Fibroblast of skin of left biceps (primary cell): ENCODE measurements around the gene TMIGD3.
"Not testable (repeated sequence)": the region's sequence is repeated elsewhere in the genome, so short reads cannot be mapped to it uniquely, and the experiment has no call there.

Source experiments
- DNase-seq, 2 experiments: peaks; one replicate each; pipeline ENCODE4 v3.0.0-alpha.2; 2013; ENCODE audit warnings: low read depth in 2 of 2

Gene TMIGD3

GRCh38 chr1:111503585-111504060, at the start of gene TMIGD3, which contains the start of gene ADORA3:
Gene TMIGD3 (minus strand): TSS chr1:111503633. CDS start chr1:111503354, 279 bp downstream.
Gene ADORA3 (minus strand): TSS chr1:111503633. CDS start chr1:111503354, 279 bp downstream.
- no peak for DNase-seq

GRCh38 chr1:111553196-111553595, 49.8 kb upstream of the TMIGD3 start:
- DNase-seq: peak; percentile 66 to 67

GRCh38 chr1:111552587-111552986, 49.2 kb upstream of the TMIGD3 start:
- DNase-seq: no peak

- no peak for DNase-seq
Measured at GRCh38 chr1:111551623-111552411, 48.4 kb upstream of the TMIGD3 start.

- DNase-seq: not testable (repeated sequence)
Measured at GRCh38 chr1:111547786-111548185, 44.4 kb upstream of the TMIGD3 start.

GRCh38 chr1:111542187-111542586, 38.8 kb upstream of the TMIGD3 start:
- DNase-seq: no peak

- no peak for DNase-seq
Measured at GRCh38 chr1:111541721-111542120, 38.3 kb upstream of the TMIGD3 start.

GRCh38 chr1:111540928-111541327, 37.5 kb upstream of the TMIGD3 start:
- DNase-seq: no peak

- DNase-seq: peak; percentile 43 to 48
Measured at GRCh38 chr1:111538343-111539025, 35.1 kb upstream of the TMIGD3 start.

GRCh38 chr1:111535256-111536191, 32.1 kb upstream of the TMIGD3 start:
- DNase-seq: no peak

GRCh38 chr1:111520053-111520452, 16.6 kb upstream of the TMIGD3 start:
- no peak for DNase-seq

- DNase-seq: no peak
Measured at GRCh38 chr1:111517469-111518225, 14.2 kb upstream of the TMIGD3 start.

- DNase-seq: no peak
Measured at GRCh38 chr1:111516005-111516535, 12.6 kb upstream of the TMIGD3 start.

GRCh38 chr1:111515291-111516004, 12.0 kb upstream of the TMIGD3 start:
- no peak for DNase-seq

- no peak for DNase-seq
Measured at GRCh38 chr1:111513410-111514020, 10.1 kb upstream of the TMIGD3 start.

- no peak for DNase-seq
Measured at GRCh38 chr1:111512931-111513330, 9.5 kb upstream of the TMIGD3 start.

- no peak for DNase-seq
Measured at GRCh38 chr1:111512132-111512889, 8.9 kb upstream of the TMIGD3 start.

GRCh38 chr1:111511370-111511769, 7.9 kb upstream of the TMIGD3 start:
- DNase-seq: no peak

- no peak for DNase-seq
Measured at GRCh38 chr1:111509997-111510375, 6.6 kb upstream of the TMIGD3 start.
